Upper lobe of right lung (tissue), 1 donor: ENCODE measurements around the gene MAP3K13. TPM values are rescaled to one million over a fixed set of nuclear protein-coding genes. Genes with fewer than 3 reads are reported as not detected.

Experiments
- ATAC-seq: fragments of 200-7000 bp; cut with Tn5 transposase; one replicate; pipeline ENCODE4 v1.9.1; 2020; ENCODE audit warnings: mild to moderate bottlenecking, moderate library complexity
- DNase-seq: peaks from one replicate; pipeline ENCODE4 v3.0.0-alpha.2; 2020
- H3K27ac ChIP-seq: fragments of 200-600 bp; one replicate; pipeline ENCODE4 v1.8.0; 2022
- H3K27me3 ChIP-seq: fragments of 200-600 bp; one replicate; pipeline ENCODE4 v1.8.0; 2022; ENCODE audit warnings: mild to moderate bottlenecking
- H3K36me3 ChIP-seq: fragments of 200-600 bp; one replicate; pipeline ENCODE4 v1.8.0; 2022
- H3K4me1 ChIP-seq: fragments of 200-600 bp; one replicate; pipeline ENCODE4 v1.8.0; 2022
- H3K4me3 ChIP-seq: fragments of 200-600 bp; one replicate; pipeline ENCODE4 v1.8.0; 2022; ENCODE audit warnings: mild to moderate bottlenecking
- H3K9me3 ChIP-seq: fragments of 200-600 bp; one replicate; pipeline ENCODE4 v1.8.0; 2022
- CTCF ChIP-seq: fragments of 200-600 bp; IDR thresholded peaks from one replicate; pipeline ENCODE4 v1.8.0; 2022; ENCODE audit warnings: antibody characterized with exemption
- intact Hi-C: fragments of 100-400 bp; cut with DNase I; formaldehyde crosslinking; loops from one replicate; pipeline ENCODE4 v1.11.0; 2022
- total RNA-seq: library from RNA; stranded (reverse); fragmentation: NEBNext Ultra II Directional; extraction: Animal tissue kit (Norgen Biotek cat#: 25700); gene quantifications from one replicate; pipeline ENCODE4 v1.2.1, GENCODE V29; 2021
- donor health status: DM: no; HTN: yes; CAD: no; lungs with severe emphysema.

Gene MAP3K13
- total RNA-seq, 1 donor from 2014 or later = 37.6 TPM

- TF ChIP-seq CTCF = no peak
- no peak overlapping the region for H3K27ac ChIP-seq
- no peaks in the 10 kb centered on the region for H3K9me3 ChIP-seq
- H3K36me3 ChIP-seq = no peaks in the 10 kb centered on the region
- no peak overlapping the region for H3K4me3 ChIP-seq
- ATAC-seq (no peak), DNase-seq (no peak)
- intact Hi-C loops = no loop called here
- H3K4me1 ChIP-seq = peaks cover 7% of the 10 kb centered on the region
- H3K27me3 ChIP-seq = no peaks in the 10 kb centered on the region
Measured at GRCh38 chr3:185403002-185403401, 40.1 kb downstream of the MAP3K13 start.

GRCh38 chr3:185405243-185405642, 42.3 kb downstream of the MAP3K13 start:
- ATAC-seq (no peak), DNase-seq (no peak)
- H3K4me1 ChIP-seq = peaks cover 7% of the 10 kb centered on the region
- H3K9me3 ChIP-seq = no peaks in the 10 kb centered on the region
- intact Hi-C loops = no loop called here
- H3K4me3 ChIP-seq = no peak overlapping the region
- no peak overlapping the region for H3K27ac ChIP-seq
- no peaks in the 10 kb centered on the region for H3K27me3 ChIP-seq
- no peaks in the 10 kb centered on the region for H3K36me3 ChIP-seq
- TF ChIP-seq CTCF = no peak

- Histone ChIP-seq H3K9me3 (no peaks in the 10 kb centered on the region), H3K4me1 (peaks cover 7% of the 10 kb centered on the region), H3K27ac (no peak overlapping the region), H3K4me3 (no peak overlapping the region), H3K27me3 (no peaks in the 10 kb centered on the region), H3K36me3 (no peaks in the 10 kb centered on the region)
- no peak for TF ChIP-seq CTCF
- peak; percentile 34 for ATAC-seq
- intact Hi-C loops = no loop called here
- no peak for DNase-seq
Measured at GRCh38 chr3:185405664-185406063, 42.7 kb downstream of the MAP3K13 start.

- intact Hi-C loops = no loop called here
- no peaks in the 10 kb centered on the region for H3K36me3 ChIP-seq
- ATAC-seq (no peak), DNase-seq (no peak)
- peaks cover 7% of the 10 kb centered on the region for H3K4me1 ChIP-seq
- H3K27me3 ChIP-seq = no peaks in the 10 kb centered on the region
- H3K9me3 ChIP-seq = no peaks in the 10 kb centered on the region
- no peak for TF ChIP-seq CTCF
- H3K4me3 ChIP-seq = no peak overlapping the region
- peak overlapping the region; percentile 15 for H3K27ac ChIP-seq
Measured at GRCh38 chr3:185406121-185406620, 43.2 kb downstream of the MAP3K13 start.

GRCh38 chr3:185409957-185410356, 47.0 kb downstream of the MAP3K13 start:
- Histone ChIP-seq H3K4me1 (peaks cover 7% of the 10 kb centered on the region), H3K4me3 (no peak overlapping the region), H3K27ac (no peak overlapping the region), H3K9me3 (no peaks in the 10 kb centered on the region), H3K36me3 (no peaks in the 10 kb centered on the region), H3K27me3 (no peaks in the 10 kb centered on the region)
- DNase-seq (no peak), ATAC-seq (no peak)
- intact Hi-C loops = no loop called here
- no peak for TF ChIP-seq CTCF

GRCh38 chr3:185411133-185411532, 48.2 kb downstream of the MAP3K13 start:
- Histone ChIP-seq H3K4me3 (no peak overlapping the region), H3K27me3 (no peaks in the 10 kb centered on the region), H3K4me1 (peaks cover 6% of the 10 kb centered on the region), H3K36me3 (no peaks in the 10 kb centered on the region), H3K9me3 (no peaks in the 10 kb centered on the region), H3K27ac (no peak overlapping the region)
- no peak for DNase-seq
- intact Hi-C loops = no loop called here
- no peak for TF ChIP-seq CTCF
- ATAC-seq = no peak
